ENCODE results near the gene PCSK4. TPM values are rescaled to one million over a fixed set of nuclear protein-coding genes. Genes with fewer than 3 reads are reported as not detected.

The PCSK4 gene
- total RNA-seq, 1 donor from 2014 or later: 1.6 TPM

DNA sequence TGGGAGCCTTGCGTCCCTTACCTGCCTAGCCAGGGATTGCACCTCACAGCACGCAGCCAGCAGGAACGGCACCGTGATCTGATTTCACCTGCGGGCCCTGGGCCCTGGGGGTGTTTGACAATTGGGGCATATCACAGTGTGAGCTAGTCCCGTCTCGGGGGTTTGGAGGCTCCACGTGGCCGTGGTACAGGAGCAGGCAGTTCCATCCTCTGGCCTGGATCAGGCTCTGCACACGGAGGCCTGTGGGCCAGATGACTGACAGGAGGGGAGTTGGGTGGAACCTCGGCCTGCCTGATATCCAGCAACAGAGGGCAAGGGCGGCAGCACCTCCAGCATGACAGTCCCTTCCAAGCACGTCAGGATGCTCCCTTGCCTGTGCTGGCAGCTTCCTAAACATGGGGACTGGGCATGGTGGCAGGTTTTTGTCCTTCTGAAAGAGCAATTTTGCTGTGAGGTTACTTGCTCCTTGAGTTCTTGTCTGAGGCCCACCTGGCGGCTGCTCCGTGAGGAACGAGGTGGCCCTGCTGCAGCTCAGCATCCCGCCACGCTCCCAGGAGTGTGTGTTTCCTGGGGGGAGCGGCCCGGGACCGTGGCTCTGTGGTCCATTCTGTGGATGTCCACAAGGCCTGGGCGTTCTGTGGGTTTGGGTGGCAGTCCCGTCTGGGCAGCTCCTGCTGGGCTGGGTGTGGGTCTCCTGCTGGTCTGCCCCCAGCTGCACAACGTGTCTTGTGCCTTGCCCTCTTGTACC lies 58.2 kb downstream of the PCSK4 start:
- Histone ChIP-seq H3K36me3 (ENCODE audit: control insufficient read depth, insufficient read depth, low read length) (peaks cover 15% of the 10 kb centered on the region), H3K27me3 (ENCODE audit: control insufficient read depth, insufficient read depth, low read length) (no peaks in the 10 kb centered on the region), H3K4me3 (ENCODE audit: low read depth, low read length) (no peak overlapping the region)
- TF ChIP-seq, protein P1, sequence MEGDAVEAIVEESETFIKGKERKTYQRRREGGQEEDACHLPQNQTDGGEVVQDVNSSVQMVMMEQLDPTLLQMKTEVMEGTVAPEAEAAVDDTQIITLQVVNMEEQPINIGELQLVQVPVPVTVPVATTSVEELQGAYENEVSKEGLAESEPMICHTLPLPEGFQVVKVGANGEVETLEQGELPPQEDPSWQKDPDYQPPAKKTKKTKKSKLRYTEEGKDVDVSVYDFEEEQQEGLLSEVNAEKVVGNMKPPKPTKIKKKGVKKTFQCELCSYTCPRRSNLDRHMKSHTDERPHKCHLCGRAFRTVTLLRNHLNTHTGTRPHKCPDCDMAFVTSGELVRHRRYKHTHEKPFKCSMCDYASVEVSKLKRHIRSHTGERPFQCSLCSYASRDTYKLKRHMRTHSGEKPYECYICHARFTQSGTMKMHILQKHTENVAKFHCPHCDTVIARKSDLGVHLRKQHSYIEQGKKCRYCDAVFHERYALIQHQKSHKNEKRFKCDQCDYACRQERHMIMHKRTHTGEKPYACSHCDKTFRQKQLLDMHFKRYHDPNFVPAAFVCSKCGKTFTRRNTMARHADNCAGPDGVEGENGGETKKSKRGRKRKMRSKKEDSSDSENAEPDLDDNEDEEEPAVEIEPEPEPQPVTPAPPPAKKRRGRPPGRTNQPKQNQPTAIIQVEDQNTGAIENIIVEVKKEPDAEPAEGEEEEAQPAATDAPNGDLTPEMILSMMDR (IDR thresholded peaks at IDR 0.05; ENCODE audit: insufficient read depth, low read length, poor library complexity, severe bottlenecking): no peak
- no peak for DNase-seq (ENCODE audit: low read depth)

Other genes starting within 250 kb of the PCSK4 start
- 55.3 and 69.8 TPM in 2 replicates for gene ATP5F1D, start 248.6 kb downstream of the PCSK4 start, total RNA-seq
- 66.8 and 69.4 TPM in 2 replicates for gene MIDN, start 241.8 kb downstream of the PCSK4 start, total RNA-seq
- 298 and 403 TPM in 2 replicates for gene CIRBP, start 221.0 kb downstream of the PCSK4 start, total RNA-seq
- 58.5 and 75.0 TPM in 2 replicates for gene FAM174C, start 214.8 kb downstream of the PCSK4 start, total RNA-seq
- 3.1 and 5.3 TPM in 2 replicates for gene EFNA2, start 204.5 kb downstream of the PCSK4 start, total RNA-seq
- gene NDUFS7, start 106.4 kb downstream of the PCSK4 start, total RNA-seq: 165 and 189 TPM in 2 replicates
- gene GAMT, start 88.8 kb downstream of the PCSK4 start, total RNA-seq: 17.5 and 20.3 TPM in 2 replicates
- gene DAZAP1, start 82.8 kb downstream of the PCSK4 start, total RNA-seq: 74.5 and 77.0 TPM in 2 replicates
- 1,778 and 3,178 TPM in 2 replicates for gene RPS15, start 52.0 kb downstream of the PCSK4 start, total RNA-seq
- gene APC2, start 40.2 kb downstream of the PCSK4 start, total RNA-seq: not detected in 2 replicates
- 38.8 and 40.0 TPM in 2 replicates for gene C19orf25, start 11.1 kb downstream of the PCSK4 start, total RNA-seq
- gene REEP6, start 831 bp upstream of the PCSK4 start, total RNA-seq: 8.7 and 9.7 TPM in 2 replicates
- 0.58 and 1.8 TPM in 2 replicates for gene ADAMTSL5, start 22.7 kb upstream of the PCSK4 start, total RNA-seq
- not detected in 2 replicates for gene PLK5, start 33.7 kb upstream of the PCSK4 start, total RNA-seq
- 90.9 and 112 TPM in 2 replicates for gene MEX3D, start 78.0 kb upstream of the PCSK4 start, total RNA-seq
- 118 and 130 TPM in 2 replicates for gene MBD3, start 102.5 kb upstream of the PCSK4 start, total RNA-seq
- 77.8 and 84.6 TPM in 2 replicates for gene UQCR11, start 115.1 kb upstream of the PCSK4 start, total RNA-seq
- gene TCF3, start 162.3 kb upstream of the PCSK4 start, total RNA-seq: 123 and 199 TPM in 2 replicates

Data from kidney epithelial cell (primary cell).